Cortex of kidney (tissue), 1 donor: ENCODE data around the gene NPHP4.

Source experiments
- DNase-seq: peaks from one replicate; lab custom pipeline; 2025; lab: John Stamatoyannopoulos, UW

Gene NPHP4

GRCh38 chr1:5877683-5878530, 114.3 kb downstream of the NPHP4 start:
- DNase-seq, result no peak

GRCh38 chr1:5877001-5877400, 115.2 kb downstream of the NPHP4 start:
- no peak for DNase-seq

GRCh38 chr1:5876094-5876650, 116.1 kb downstream of the NPHP4 start:
- no peak for DNase-seq

GRCh38 chr1:5875345-5875910, 116.8 kb downstream of the NPHP4 start:
- DNase-seq, result no peak

GRCh38 chr1:5874416-5875110, 117.7 kb downstream of the NPHP4 start:
- DNase-seq, result no peak

- DNase-seq, result no peak
Measured at GRCh38 chr1:5873556-5873955, 118.7 kb downstream of the NPHP4 start.

GRCh38 chr1:5872886-5873285, 119.3 kb downstream of the NPHP4 start:
- DNase-seq, result no peak

- DNase-seq, result no peak
Measured at GRCh38 chr1:5868931-5869500, 123.2 kb downstream of the NPHP4 start.

- DNase-seq, result no peak
Measured at GRCh38 chr1:5865774-5866173, 126.5 kb downstream of the NPHP4 start.

- DNase-seq, result no peak
Measured at GRCh38 chr1:5865056-5865455, 127.2 kb downstream of the NPHP4 start.

- no peak for DNase-seq
Measured at GRCh38 chr1:5864256-5864655, 128.0 kb downstream of the NPHP4 start.

GRCh38 chr1:5863238-5863637, 129.0 kb downstream of the NPHP4 start:
- DNase-seq, result no peak

GRCh38 chr1:5861871-5862825, 130.1 kb downstream of the NPHP4 start:
- DNase-seq, result no peak

- no peak for DNase-seq
Measured at GRCh38 chr1:5860277-5860676, 131.9 kb downstream of the NPHP4 start.

GRCh38 chr1:5859766-5860165, 132.5 kb downstream of the NPHP4 start:
- DNase-seq, result no peak

GRCh38 chr1:5858844-5859407, 133.3 kb downstream of the NPHP4 start:
- DNase-seq, result no peak

- no peak for DNase-seq
Measured at GRCh38 chr1:5858246-5858645, 134.0 kb downstream of the NPHP4 start.

GRCh38 chr1:5857508-5858090, 134.6 kb downstream of the NPHP4 start:
- DNase-seq, result no peak

- no peak for DNase-seq
Measured at GRCh38 chr1:5857011-5857410, 135.2 kb downstream of the NPHP4 start.

GRCh38 chr1:5856246-5856815, 135.9 kb downstream of the NPHP4 start:
- DNase-seq, result no peak
